Neural progenitor cell (in vitro differentiated cells): ENCODE results near the gene SPATA21. TPM values are rescaled to one million over a fixed set of nuclear protein-coding genes. Genes with fewer than 3 reads are reported as not detected.

Experiments used
- DNase-seq: peaks from one replicate; pipeline ENCODE4 v3.0.0-alpha.2; 2016; ENCODE audit warnings: low spot score
- H2AFZ ChIP-seq: fragments of 200-600 bp; sonication (generic); replicated peaks from 2 replicates; pipeline ENCODE4 v1.6.1; 2016; ENCODE audit warnings: antibody characterized with exemption
- H3F3A ChIP-seq: fragments of 200-600 bp; sonication (generic); 2 replicates; pipeline ENCODE4 v1.6.1; 2016; ENCODE audit warnings: antibody characterized with exemption, low read depth
- H3K27ac ChIP-seq: fragments of 200-600 bp; sonication (generic); 2 replicates; pipeline ENCODE4 v1.5.1; 2016; ENCODE audit warnings: mild to moderate bottlenecking
- H3K27me3 ChIP-seq: fragments of 200-600 bp; sonication (generic); 2 replicates; pipeline ENCODE4 v1.6.1; 2016; ENCODE audit warnings: mild to moderate bottlenecking, moderate library complexity
- H3K36me3 ChIP-seq: fragments of 200-600 bp; sonication (generic); 2 replicates; pipeline ENCODE4 v1.5.1; 2016
- H3K4me1 ChIP-seq: fragments of 200-600 bp; sonication (generic); 2 replicates; pipeline ENCODE4 v1.6.1; 2016; ENCODE audit warnings: mixed run types
- H3K4me2 ChIP-seq: fragments of 200-600 bp; sonication (generic); 2 replicates; pipeline ENCODE4 v1.6.1; 2016
- H3K4me3 ChIP-seq: fragments of 200-600 bp; sonication (generic); 2 replicates; pipeline ENCODE4 v1.5.1; 2016
- H3K79me2 ChIP-seq: fragments of 200-600 bp; sonication (generic); 2 replicates; pipeline ENCODE4 v1.6.1; 2016; ENCODE audit warnings: low read depth
- H3K9ac ChIP-seq: fragments of 200-600 bp; sonication (generic); 2 replicates; pipeline ENCODE4 v1.6.1; 2016
- H3K9me3 ChIP-seq: fragments of 200-600 bp; sonication (generic); 2 replicates; pipeline ENCODE4 v1.5.1; 2016; ENCODE audit warnings: low read depth
- H4K20me1 ChIP-seq: fragments of 200-600 bp; sonication (generic); 2 replicates; pipeline ENCODE4 v1.6.1; 2016; ENCODE audit warnings: low read depth
- H3K27ac Mint-ChIP-seq: 3 replicates; pipeline ENCODE4 v1.8.0; 2021; ENCODE audit warnings: mixed read lengths
- H3K27me3 Mint-ChIP-seq: 2 replicates; pipeline ENCODE4 v1.8.0; 2022; ENCODE audit warnings: low read depth, mild to moderate bottlenecking, inconsistent platforms, moderate library complexity, mixed read lengths; ENCODE audit not compliant: insufficient read depth
- H3K36me3 Mint-ChIP-seq: 3 replicates; pipeline ENCODE4 v1.8.0; 2021; ENCODE audit warnings: mixed read lengths
- H3K4me1 Mint-ChIP-seq: 3 replicates; pipeline ENCODE4 v1.8.0; 2021; ENCODE audit warnings: mixed read lengths
- H3K4me3 Mint-ChIP-seq: 3 replicates; pipeline ENCODE4 v1.8.0; 2021; ENCODE audit warnings: mild to moderate bottlenecking, moderate library complexity, mixed read lengths
- H3K9me3 Mint-ChIP-seq: 3 replicates; pipeline ENCODE4 v1.8.0; 2020; ENCODE audit warnings: mixed read lengths
- CTCF ChIP-seq: fragments of 200-600 bp; sonication (generic); IDR thresholded peaks from 2 replicates; pipeline ENCODE4 v1.5.1; 2017; ENCODE audit warnings: antibody characterized with exemption, mild to moderate bottlenecking
- EZH2 ChIP-seq: fragments of 200-600 bp; sonication (generic); IDR thresholded peaks from 2 replicates; pipeline ENCODE4 v1.6.1; 2017; ENCODE audit warnings: antibody characterized with exemption, mild to moderate bottlenecking, moderate library complexity
- EZH2phosphoT487 ChIP-seq: fragments of 200-600 bp; sonication (generic); IDR thresholded peaks from 2 replicates; pipeline ENCODE4 v1.6.1; 2017; ENCODE audit warnings: antibody characterized with exemption
- total RNA-seq: library from RNA; depleted of rRNA; stranded (reverse); fragments of >200 nt; gene quantifications from 2 replicates; pipeline ENCODE4 v1.2.3, GENCODE V29; 2015; ENCODE audit warnings: low replicate concordance

Gene SPATA21
- total RNA-seq, 1 donor from 2014 or later: not detected

- H2AFZ ChIP-seq: no peak overlapping the region
- Mint-ChIP-seq H3K4me3 (no peak overlapping the region), H3K27ac (no peak overlapping the region), H3K9me3 (no peaks in the 10 kb centered on the region), H3K4me1 (peaks cover 11% of the 10 kb centered on the region), H3K27me3 (peaks cover 5% of the 10 kb centered on the region), H3K36me3 (peaks cover 6% of the 10 kb centered on the region)
- peaks cover 38% of the 10 kb centered on the region for H4K20me1 ChIP-seq
- H3K4me1 ChIP-seq: peaks cover 5% of the 10 kb centered on the region
- peaks cover 20% of the 10 kb centered on the region for H3K79me2 ChIP-seq
- H3K9me3 ChIP-seq: no peaks in the 10 kb centered on the region
- no peaks in the 10 kb centered on the region for H3K27me3 ChIP-seq
- no peak for DNase-seq
- no peak overlapping the region for H3K27ac ChIP-seq
- no peaks in the 10 kb centered on the region for H3F3A ChIP-seq
- no peak for TF ChIP-seq EZH2phosphoT487
- TF ChIP-seq CTCF: no peak
- no peak for TF ChIP-seq EZH2
- H3K4me2 ChIP-seq: no peak overlapping the region
- no peak overlapping the region for H3K4me3 ChIP-seq
- no peaks in the 10 kb centered on the region for H3K36me3 ChIP-seq
- no peak overlapping the region for H3K9ac ChIP-seq
Observed at GRCh38 chr1:16397120-16397519, 40.1 kb downstream of the SPATA21 start.

- Histone ChIP-seq H3K4me3 (no peak overlapping the region), H3K27ac (no peak overlapping the region), H3K27me3 (no peaks in the 10 kb centered on the region), H3K4me1 (peaks cover 10% of the 10 kb centered on the region), H3K9me3 (no peaks in the 10 kb centered on the region), H3K9ac (no peak overlapping the region), H3K79me2 (peaks cover 25% of the 10 kb centered on the region), H2AFZ (no peak overlapping the region), H3K36me3 (no peaks in the 10 kb centered on the region), H3K4me2 (no peak overlapping the region), H4K20me1 (peaks cover 43% of the 10 kb centered on the region), H3F3A (no peaks in the 10 kb centered on the region)
- Mint-ChIP-seq H3K36me3 (peaks cover 6% of the 10 kb centered on the region), H3K4me1 (peaks cover 14% of the 10 kb centered on the region), H3K27ac (no peak overlapping the region), H3K27me3 (peaks cover 5% of the 10 kb centered on the region), H3K9me3 (no peaks in the 10 kb centered on the region), H3K4me3 (no peak overlapping the region)
- TF ChIP-seq EZH2phosphoT487 (no peak), EZH2 (no peak), CTCF (no peak)
- no peak for DNase-seq
Observed at GRCh38 chr1:16396591-16396990, 40.6 kb downstream of the SPATA21 start.

GRCh38 chr1:16394977-16395376 is 42.2 kb downstream of the SPATA21 start:
- TF ChIP-seq EZH2 (no peak), CTCF (no peak), EZH2phosphoT487 (no peak)
- Histone ChIP-seq H4K20me1 (peaks cover 59% of the 10 kb centered on the region), H3K4me2 (no peak overlapping the region), H3K27me3 (no peaks in the 10 kb centered on the region), H2AFZ (no peak overlapping the region), H3F3A (no peaks in the 10 kb centered on the region), H3K4me1 (peaks cover 11% of the 10 kb centered on the region), H3K9me3 (no peaks in the 10 kb centered on the region), H3K4me3 (no peak overlapping the region), H3K79me2 (peaks cover 41% of the 10 kb centered on the region), H3K36me3 (no peaks in the 10 kb centered on the region), H3K27ac (no peak overlapping the region), H3K9ac (no peak overlapping the region)
- peaks cover 6% of the 10 kb centered on the region for H3K36me3 Mint-ChIP-seq
- H3K9me3 Mint-ChIP-seq: no peaks in the 10 kb centered on the region
- no peak overlapping the region for H3K4me3 Mint-ChIP-seq
- H3K4me1 Mint-ChIP-seq: peaks cover 20% of the 10 kb centered on the region
- no peak for DNase-seq
- no peak overlapping the region for H3K27ac Mint-ChIP-seq
- H3K27me3 Mint-ChIP-seq: peaks cover 3% of the 10 kb centered on the region
